ENCODE data around the gene ASTN2.

ASTN2 gene

DNA sequence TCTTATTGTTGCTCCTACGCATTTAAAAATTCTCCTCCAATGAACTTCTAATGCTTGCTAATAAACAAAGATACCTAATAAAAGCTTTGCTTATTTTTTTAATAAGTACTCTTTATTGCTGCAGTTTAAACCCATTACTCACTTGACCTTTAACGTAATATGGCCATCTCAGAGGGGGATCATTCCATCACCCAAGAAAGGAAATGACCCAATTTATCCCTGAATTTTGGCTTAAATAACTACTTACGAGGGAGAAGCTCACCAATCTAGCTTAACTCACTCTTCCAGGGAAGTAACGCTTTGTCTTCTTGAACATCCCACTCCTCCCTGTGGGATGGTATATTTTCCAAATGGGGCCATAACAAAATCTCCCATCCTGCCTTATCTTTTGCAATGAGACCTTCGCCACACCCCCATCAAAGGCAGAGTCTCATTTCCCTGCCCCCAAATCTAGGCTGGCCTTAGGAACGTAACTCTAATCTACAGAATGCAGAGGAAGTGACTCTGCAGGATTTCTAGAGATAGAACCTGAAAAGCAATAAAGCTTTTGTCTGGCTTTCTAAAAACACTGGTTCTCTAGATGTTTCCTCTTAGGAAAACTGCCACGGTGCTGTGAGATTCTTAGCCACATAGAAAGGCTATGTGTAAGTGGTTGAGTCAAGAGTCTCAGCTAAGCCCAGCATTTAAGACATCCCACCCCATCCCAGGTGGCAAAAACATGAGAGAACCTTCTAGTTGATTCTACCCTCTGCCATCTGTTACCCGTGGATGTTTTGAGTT, 310.0 kb downstream of the ASTN2 start:
- DNase-seq (ENCODE audit: low spot score): no peak

DNA sequence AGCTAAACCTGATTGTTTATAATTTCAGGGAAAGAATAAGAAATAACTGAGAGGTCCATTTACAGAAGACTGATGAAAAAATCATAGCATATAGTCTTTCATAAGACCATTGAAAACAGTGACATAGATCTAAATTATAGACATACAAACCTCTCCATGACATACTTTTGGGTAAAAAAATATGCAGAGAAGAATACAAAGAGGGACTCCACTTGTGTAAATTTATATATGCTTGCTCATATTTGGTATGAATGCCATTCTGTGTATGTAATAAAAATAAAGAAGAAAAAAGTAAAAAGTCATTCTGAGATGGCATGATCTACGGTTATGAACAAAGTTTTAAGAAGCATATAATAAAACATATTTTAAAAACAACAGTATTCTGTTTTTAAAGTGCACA, 310.7 kb downstream of the ASTN2 start:
- DNase-seq (ENCODE audit: low spot score): no peak

DNA sequence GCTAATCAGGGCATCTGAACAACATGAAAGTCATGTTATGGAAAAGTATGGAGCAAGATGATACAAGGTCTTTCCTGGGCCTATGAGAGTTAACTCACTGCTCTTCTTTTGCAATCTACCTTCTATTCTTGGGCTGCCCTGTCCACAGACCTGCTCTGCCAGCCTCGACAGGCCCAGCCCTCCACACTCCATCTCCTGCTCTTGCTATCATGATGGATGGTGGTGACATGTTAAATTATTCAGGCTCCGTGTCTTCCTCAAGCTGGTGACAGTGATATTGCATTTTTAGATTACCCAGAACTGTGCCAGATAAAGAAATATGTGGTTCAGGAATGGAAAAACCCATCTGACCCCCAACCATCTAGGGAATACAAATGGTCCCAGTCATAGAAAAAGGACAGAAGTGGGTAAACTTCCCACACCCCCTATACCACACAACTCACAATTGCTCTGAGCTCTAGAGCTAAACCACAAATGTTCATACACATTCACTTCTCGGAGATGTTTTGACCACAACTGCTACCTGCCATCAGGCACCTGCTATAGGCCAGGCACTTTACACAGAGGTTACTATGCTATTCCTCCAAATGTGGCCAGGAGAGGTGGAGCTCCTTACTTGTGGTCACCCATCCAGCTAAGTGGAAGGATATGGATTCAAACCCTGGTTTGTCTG, 311.3 kb downstream of the ASTN2 start:
- DNase-seq (ENCODE audit: low spot score): no peak

DNA sequence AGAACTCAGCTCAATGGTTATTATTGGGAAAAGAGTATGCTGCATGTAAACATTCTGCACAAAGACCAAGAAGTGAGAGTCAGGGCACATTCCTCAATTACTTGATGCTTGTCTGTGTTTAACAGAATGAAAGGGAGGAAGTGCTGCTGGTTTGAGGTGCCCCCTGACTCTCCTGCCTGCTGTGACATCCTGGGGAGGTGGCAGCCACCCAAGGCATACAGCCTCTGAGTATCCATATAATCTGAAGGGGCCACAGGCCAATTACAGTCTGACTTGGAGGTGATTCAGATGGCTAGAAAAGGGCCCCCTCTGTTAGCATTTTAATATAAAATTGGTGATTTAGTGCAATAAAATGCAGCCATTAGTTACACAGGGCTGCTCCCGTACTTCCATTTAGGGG, 313.8 kb downstream of the ASTN2 start:
- DNase-seq (ENCODE audit: low spot score): no peak

DNA sequence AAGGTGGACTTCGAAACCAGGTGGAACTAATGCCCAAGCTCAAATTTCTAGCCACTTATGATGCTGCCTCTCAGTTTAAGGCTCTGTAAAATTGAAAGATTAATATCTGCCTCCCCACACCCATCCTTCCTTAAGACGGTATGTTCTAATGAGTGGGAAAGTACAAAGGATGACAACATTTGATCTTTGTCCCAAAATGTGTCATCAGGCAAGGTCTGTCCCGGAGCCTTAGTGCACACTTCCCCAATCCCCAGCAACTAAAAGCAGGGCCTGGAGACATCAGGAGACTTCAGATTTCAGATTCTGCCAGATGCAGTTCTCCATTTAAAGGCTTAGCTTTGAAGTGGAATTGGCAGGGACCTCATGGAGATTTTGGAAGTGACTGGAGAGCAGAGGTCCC, 316.5 kb downstream of the ASTN2 start:
- no peak for DNase-seq (ENCODE audit: low spot score)

DNA sequence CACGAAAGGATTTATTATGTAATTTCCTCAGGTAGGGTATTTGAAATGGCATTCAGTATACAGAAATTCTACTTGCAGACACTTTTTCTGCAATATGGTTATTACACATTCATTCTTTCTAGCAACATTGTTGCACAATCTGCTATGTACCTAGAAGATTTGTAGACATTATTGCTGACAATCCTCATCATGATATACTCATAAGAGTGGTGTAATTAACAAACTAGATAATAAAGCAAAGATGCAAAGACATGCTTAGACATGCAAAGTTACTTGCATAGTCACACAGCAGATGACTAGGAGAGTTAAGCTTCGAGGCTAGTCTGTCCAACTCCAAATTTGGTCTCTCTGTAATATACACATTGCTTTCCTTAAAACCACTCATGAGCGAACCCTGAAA, 317.1 kb downstream of the ASTN2 start:
- DNase-seq (ENCODE audit: low spot score): no peak

DNA sequence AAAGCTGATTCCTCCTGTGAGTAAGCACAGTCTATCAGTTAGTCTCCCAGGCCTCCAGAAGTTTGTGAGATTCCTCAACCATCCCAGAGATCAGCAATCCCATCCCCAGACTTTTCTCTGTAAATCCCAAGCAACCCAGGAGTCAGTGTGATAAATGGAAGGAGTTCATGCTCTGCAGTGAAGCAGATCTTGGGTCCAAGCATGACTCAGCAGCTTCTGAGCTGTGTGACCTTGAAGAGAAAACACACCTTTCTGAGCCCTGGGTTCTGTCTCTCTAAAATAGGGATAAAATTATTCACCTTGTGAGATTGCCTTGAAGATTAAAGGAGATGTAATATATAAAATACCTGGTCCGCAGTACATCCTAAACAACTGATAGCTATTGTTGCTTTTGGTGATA, 318.7 kb downstream of the ASTN2 start:
- no peak for DNase-seq (ENCODE audit: low spot score)

DNA sequence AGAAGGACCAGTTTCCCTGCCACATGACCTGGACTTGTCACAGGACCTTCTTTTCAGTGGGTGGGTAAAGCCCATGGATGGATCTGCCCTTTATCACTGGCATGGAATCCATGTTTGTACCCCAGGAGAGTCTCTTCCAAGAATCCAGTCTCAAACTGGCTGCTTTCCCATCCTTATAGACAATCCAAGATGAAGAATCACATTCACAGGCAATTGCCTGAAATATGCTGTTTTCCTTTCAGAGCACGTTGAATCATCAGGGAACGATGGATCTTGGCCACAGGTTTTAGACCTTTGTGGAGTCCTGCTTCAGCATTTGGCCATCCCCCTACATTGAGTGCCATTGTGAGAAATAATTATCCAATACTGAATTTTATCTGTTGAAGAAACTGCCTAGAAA, 319.8 kb downstream of the ASTN2 start:
- no peak for DNase-seq (ENCODE audit: low spot score)

DNA sequence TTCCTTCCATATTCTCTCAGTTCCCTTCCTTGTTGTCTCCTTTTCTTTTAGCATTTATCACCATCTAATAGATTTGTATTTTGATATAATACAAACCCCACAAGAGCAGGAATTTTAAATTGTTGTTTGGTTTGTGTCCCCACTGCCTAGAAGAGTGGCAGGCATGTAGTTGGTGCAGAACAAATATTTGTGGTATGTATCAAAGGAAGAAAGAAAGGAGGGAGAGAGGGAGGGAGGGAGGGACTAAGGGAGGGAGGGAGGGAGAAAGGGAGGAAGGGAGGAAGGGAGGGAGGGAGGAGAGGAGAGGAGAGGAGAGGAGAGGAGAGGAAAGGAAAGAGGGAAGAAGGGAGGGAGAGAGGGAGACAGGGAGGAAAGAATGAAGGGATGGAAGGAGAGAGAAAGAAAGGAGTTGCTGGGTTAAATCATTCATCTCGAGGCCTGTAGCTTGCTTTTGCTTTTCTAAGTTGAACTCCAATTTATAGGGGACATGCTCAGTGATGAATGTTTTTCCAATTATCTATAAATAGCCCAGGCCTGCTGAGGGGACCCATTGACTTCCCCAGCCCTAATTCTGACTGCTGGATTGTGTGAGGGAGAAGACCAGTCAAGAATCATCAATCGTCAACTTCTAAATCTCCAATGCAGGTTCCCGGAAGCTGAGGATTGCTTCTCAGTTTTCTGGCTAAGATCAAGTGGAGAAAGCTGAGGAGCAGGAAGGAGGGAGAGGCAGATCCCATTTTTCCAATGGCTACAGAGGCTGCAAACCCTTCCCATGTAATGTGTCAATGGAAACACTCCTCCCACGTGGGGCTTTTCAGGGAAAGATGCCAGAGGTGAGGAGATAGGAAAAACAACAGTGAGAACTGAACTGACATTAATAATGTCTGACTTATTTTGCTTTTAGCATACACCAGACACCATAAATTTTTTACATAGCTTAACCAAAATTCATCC, 320.7 kb downstream of the ASTN2 start:
- DNase-seq (ENCODE audit: low spot score): no peak

DNA sequence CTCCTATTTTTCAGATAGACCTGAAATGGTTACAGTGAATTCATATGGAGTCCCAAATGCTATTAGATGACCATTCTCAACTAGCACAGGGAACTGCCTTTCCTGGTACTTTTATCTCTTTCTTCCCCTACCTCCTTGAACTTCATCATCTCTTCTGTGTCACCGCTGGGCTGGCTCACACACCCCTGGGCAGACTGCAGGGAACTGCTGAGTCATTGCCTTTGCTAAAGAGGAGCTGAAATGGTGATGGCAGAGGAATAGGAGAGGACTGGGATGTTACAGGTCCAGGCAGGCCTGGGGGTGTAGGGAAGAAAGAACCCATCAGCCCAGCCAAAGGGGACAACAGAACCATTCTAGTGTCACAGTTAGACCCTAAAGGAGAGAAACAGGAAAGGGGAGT, 322.3 kb downstream of the ASTN2 start:
- DNase-seq (ENCODE audit: low spot score): no peak

DNA sequence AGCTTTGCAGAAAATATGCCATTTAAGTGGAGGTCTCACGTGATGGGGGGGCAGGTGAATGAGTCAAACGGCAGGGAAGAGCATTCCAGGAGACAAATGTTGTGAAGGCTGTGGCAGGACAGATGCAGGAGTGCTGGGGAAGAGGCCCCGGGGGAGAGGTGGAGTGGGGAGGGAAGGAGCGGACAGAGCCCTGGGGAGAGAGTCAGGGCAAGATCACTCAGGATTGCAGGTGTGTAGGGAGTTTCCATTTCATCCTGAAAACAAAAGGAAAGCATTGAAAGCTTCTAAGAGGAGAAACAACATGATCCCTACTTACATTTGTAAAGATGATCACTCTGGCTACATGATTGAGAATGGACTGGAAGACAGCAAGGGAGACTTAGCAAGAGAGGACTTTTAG, 323.3 kb downstream of the ASTN2 start:
- no peak for DNase-seq (ENCODE audit: low spot score)

DNA sequence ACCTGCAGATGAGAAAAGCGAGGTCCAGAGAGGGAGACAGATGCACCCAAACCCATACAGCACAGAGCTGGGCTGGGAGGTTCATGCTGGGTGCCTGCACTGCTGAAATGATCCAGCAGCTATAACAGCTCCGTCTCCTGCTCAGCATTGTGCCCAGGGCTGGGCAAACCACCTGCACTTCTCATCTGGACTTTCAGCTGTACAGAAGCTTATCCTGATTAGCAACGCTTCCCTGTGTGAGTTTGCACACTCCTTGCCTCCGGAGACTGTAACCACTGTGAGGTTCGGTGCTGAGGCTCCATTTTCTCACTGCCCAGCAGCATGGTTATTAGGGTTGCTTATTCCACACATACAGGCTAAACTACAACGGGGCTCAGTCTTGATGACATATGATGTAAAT, 326.1 kb downstream of the ASTN2 start:
- no peak for DNase-seq (ENCODE audit: low spot score)

DNA sequence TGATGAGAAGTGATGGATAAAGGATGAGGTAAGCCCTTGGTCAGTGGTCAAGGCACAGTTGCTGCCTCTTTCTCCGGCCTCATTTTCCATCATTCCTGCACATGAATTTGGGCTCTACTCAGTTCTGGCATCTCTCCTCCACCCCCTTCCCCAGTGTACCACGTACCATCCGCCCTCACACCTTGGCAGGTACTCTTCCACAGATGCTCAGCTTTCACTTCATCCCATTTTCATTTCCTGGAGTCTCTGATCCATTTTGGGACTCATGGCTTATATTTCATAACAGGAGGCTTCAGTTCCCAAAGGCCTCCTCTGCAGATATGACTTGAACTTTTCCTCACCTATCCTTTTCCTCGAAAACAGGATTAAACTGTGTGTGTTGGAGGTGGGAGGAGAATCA, 326.7 kb downstream of the ASTN2 start:
- DNase-seq (ENCODE audit: low spot score): no peak

DNA sequence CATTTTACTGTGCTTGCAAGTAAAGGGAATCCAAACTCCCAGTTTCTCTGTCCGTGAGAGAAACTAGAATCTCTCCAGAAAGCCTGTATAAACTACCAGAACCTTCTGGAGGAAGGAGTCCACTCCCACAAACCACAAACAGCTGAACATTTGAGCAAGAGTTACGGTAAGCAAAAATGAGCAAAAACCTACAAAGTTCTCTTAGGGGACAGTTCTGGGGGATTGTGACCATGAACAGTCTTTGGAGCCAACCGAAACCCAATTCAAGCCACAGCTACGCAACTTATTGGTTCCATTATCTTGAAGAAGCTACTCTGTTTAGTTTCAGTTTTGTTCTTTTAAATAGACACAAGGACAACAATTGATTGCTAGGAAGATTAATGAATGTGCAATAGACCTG, 330.6 kb downstream of the ASTN2 start:
- no peak for DNase-seq (ENCODE audit: low spot score)

DNA sequence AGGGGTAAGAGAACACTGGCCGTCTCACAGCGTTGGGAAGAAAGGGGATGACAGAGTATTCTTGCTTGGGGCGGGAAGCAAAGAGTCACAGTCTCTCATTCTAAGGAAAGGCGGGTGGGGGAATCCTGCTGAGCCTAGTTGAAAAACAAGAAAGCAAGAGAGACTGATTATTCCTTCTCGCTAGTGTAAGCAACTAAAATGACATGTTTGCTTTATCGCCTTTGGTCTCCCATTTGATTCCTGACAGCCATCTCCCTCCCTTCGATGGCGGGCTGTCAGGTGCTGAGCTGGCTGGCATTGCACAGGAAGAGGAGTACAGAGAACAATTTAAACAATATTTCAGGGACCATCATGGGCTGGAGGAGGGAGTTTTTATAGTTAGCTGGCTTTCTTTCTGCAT, 331.3 kb downstream of the ASTN2 start:
- no peak for DNase-seq (ENCODE audit: low spot score)

DNA sequence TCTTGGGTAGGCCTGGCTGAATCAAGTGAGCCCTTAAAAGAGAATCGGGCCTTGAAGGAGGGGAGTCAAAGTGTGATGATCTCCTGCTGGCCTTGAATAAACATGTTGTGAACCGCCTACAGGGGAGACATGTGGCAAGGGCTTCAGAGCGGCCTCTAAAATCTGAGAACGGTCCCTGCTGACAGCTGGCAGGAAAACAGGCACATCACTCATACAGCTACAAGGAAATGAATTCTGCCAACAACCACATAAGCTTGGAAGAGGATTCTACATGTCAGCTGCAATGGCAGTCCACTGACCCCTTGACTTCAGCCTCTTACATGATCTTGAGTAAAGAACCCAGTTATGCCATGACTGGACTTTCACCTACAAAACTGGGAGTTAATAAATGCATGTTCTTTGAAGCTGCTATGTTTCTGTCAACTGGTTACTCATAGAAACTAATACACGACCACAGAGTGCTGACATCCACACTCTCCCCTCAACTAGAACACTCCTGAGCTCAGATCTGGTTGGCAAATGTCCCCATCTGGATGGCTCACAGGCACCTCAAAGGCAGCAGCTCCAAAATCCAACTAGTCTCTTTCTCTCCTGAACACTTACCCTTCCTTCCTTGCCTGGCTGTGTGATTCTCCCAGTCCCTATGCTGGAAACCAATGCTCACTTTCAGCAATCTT, 333.1 kb downstream of the ASTN2 start:
- DNase-seq (ENCODE audit: low spot score): no peak

DNA sequence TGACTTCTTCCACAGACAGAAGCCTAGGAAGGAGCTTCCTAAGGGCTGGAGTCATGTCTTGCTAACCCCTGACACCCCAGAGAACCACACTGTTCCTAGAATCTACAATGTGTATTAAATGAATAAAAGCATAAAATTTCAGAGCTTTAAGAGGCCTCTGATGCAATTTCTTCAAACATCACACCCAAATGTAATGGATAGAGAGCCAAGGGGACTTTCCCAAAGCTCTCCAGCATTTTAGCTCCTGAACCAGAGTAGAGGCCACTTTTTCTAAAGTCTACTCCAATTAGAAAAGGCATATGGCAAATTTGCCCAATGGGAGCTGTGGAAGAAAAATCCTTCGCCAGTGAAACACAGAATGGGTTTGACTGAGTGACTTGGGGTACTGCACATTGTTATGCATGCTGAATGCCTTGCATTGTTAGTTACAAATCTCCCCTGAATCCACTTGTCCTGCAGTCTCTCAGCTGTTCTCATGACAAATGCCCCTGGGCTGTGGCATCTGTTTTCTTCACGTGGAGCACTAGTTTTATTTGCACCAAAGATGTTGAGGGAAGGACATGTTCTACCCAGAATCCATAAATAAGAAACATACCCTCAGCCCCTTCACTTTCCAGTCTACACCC, 334.0 kb downstream of the ASTN2 start:
- DNase-seq (ENCODE audit: low spot score): no peak

DNA sequence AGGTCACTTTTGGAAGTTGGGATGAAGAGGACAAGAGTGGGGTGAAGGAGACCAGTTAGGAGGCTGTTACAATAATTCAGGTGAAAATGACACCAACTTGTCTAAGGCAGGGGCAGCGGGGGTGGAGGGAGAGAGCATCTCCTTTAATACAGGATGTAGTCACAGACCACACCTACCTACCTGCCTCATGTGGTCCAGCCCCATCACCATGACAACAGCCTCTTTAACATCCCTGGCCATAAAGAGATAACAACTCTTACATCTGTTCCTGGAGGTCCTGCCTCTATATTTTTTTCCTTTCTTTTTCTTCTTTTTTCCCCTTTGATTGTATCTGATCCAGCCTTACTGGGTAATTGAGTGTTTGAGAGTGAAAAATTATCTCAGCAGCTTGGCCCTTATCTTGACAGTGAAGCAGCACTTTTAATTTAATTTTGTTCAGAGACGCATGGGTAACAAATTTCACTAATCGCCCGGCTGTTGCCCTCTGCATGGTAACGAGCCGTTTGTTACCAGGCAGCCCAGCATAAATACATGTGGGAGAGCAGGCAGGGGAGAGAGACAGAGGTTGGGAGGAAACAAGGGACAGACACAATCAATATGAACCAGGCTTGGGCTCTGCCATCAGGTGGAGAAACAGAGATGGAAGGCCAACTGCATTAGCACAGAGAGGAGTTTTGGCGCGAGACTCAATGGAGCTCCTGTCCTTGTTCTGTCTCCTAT, 338.1 kb downstream of the ASTN2 start:
- DNase-seq (ENCODE audit: low spot score): no peak

DNA sequence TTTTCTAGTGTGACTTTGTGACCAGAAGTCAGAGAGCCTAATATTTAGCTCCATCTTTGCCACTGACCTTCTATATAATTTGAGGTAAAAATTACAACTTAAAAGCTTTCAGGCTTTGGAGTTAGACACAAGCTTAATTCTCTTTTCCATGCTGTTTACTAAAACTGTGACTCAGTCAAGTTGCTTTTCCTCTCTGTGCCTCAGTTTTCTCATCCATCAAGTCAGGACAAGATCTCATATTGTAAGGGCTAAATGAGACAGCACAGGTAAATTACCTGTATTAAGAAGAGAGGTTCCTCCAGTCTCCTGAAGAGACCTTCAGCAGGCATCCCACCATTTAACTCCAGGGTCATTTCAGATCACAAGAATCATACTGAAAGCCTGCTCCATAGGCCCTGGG, 339.2 kb downstream of the ASTN2 start:
- DNase-seq (ENCODE audit: low spot score): no peak

DNA sequence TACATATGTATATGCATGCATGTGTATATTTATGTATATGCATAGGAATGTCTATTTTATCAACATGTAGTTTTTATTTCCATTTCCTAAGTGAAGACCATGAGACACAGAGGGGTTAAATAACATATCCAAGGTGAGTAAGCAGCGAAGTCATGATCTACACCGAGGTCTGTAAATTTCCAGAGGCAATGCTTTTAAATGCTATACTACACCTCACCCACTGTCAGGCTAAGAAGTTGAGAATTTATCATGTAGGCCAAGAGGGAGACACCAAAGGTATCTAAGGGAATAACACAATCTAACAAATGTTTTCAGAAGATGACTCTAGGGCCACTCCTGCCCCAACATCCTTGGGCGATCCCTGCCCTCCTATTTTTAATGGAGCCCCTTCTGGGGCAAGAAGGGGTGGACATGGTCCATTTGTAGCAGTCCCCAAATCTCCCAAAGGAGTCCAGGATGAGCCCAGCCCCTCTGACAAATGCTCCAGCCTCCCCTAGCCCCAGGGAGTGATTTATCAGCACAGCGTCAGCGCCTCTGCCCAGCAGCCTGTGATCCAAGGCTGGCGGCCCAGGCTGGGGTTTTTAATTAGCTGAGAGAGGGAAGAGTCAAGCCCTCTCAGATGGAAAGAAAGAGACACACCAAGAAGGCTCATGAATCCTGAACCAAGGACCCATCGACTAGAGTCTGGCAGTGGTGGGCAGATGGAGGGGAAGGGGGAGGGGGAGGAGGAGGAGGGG, 339.9 kb downstream of the ASTN2 start:
- DNase-seq (ENCODE audit: low spot score): no peak

DNA sequence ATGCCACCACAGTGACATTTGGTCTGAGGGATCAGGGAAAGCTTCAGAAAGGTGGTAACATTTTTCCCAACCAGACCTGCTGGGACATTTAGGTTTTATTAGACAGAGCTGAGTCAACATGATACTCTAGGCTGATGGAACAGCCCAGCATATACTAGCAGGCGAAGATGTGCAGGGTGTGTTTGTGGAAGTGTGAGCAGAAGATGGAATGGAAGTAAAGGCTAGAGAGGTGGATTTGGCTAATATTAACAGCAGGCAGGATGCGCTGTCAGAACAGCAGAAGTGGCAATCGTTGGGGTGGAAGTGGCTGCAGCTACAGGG, 340.6 kb downstream of the ASTN2 start:
- no peak for DNase-seq (ENCODE audit: low spot score)

Data from AG08396 (cell line).